Prostate gland (tissue), 2 donors: ENCODE data around the gene MDFIC. TPM values are rescaled to one million over a fixed set of nuclear protein-coding genes. Genes with fewer than 3 reads are reported as not detected.

Experiments used
- DNase-seq: peaks from one replicate; pipeline ENCODE4 v3.0.0-alpha.2; 2019; ENCODE audit warnings: low spot score
- H3K27ac ChIP-seq, 2 donors: fragments of 200-600 bp; sonication (generic); 2 replicates each; pipeline ENCODE4 v1.5.1; 2017 to 2019
- H3K27me3 ChIP-seq: fragments of 200-600 bp; sonication (generic); replicated peaks from 2 replicates; pipeline ENCODE4 v1.5.1; 2019; ENCODE audit not compliant: insufficient read depth
- H3K36me3 ChIP-seq, 2 donors: fragments of 200-600 bp; sonication (generic); 1 replicate in 1 of 2; 2 replicates in 1 of 2; pipeline versions ENCODE4 v1.5.1 to v1.8.1; 2017 to 2019
- H3K4me1 ChIP-seq: fragments of 200-600 bp; sonication (generic); replicated peaks from 2 replicates; pipeline ENCODE4 v1.5.1; 2019
- H3K4me3 ChIP-seq, 2 donors: fragments of 200-600 bp; sonication (generic); 2 replicates each; pipeline ENCODE4 v1.5.1; 2017 to 2019
- H3K9me3 ChIP-seq: fragments of 200-600 bp; sonication (generic); 2 replicates; pipeline ENCODE4 v1.5.1; 2017
- POLR2A ChIP-seq: fragments of 450-650 bp; IDR thresholded peaks from one replicate; pipeline ENCODE4 v1.6.1; 2016; ENCODE audit warnings: antibody characterized with exemption, mild to moderate bottlenecking
- POLR2AphosphoS5 ChIP-seq: sonication (generic); formaldehyde crosslinking; IDR thresholded peaks from one replicate; pipeline ENCODE4 v1.6.1; 2017; ENCODE audit warnings: antibody characterized with exemption
- WGBS: methylation state at CpG from one replicate; pipeline ENCODE4 v1.1.5; 2018; 5-methylcytosine and 5-hydroxymethylcytosine counted together
- intact Hi-C: fragments of 100-400 bp; cut with DNase I; formaldehyde crosslinking; loops from one replicate; pipeline ENCODE4 v1.14.2; 2022
- total RNA-seq, 2 donors: library from RNA; depleted of rRNA; stranded (reverse); fragments of >200 nt; gene quantifications; one replicate each; pipeline ENCODE4 v1.1.0, GENCODE V29; 2016
- TF ChIP-seq, protein P1 (sequence below), 4 experiments: fragments of 200-600 bp in 2 of 4; fragments of 450-650 bp in 2 of 4; sonication (generic) in 2 of 4; IDR thresholded peaks; 1 replicate in 3 of 4; 2 replicates in 1 of 4; pipeline ENCODE4 v1.5.1; 2016 to 2019; ENCODE audit warnings: antibody characterized with exemption in 4 of 4, mild to moderate bottlenecking in 2 of 4, moderate library complexity in 2 of 4

Gene MDFIC
- total RNA-seq, 2 donors from 2014 or later: 17.2 to 24.8 TPM

DNA sequence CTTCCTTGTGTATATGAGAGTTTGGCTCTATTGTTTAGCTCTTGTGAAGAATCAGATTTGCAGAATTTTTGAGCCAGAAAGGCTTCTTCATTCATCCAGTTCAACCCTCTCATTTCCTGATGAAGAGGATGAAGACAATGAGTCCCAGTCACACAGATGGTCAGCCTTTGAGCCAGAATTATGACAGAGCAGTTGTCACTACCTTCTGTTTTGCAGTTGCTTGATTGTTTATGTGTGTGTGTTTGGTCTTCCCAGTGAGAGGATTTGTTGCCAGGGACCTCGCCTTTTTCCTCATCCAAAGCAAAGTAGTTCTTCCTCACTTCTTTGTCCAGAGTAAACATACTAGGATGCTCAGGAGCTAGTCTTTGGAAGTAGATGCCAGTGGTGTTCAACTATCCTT is 15.6 kb downstream of the MDFIC start:
- H3K4me1 ChIP-seq: no peaks in the 10 kb centered on the region
- no peak for DNase-seq
- TF ChIP-seq, protein P1, sequence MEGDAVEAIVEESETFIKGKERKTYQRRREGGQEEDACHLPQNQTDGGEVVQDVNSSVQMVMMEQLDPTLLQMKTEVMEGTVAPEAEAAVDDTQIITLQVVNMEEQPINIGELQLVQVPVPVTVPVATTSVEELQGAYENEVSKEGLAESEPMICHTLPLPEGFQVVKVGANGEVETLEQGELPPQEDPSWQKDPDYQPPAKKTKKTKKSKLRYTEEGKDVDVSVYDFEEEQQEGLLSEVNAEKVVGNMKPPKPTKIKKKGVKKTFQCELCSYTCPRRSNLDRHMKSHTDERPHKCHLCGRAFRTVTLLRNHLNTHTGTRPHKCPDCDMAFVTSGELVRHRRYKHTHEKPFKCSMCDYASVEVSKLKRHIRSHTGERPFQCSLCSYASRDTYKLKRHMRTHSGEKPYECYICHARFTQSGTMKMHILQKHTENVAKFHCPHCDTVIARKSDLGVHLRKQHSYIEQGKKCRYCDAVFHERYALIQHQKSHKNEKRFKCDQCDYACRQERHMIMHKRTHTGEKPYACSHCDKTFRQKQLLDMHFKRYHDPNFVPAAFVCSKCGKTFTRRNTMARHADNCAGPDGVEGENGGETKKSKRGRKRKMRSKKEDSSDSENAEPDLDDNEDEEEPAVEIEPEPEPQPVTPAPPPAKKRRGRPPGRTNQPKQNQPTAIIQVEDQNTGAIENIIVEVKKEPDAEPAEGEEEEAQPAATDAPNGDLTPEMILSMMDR (IDR thresholded peaks at IDR 0.05): no peak
- no peak for TF ChIP-seq POLR2AphosphoS5
- TF ChIP-seq POLR2A: no peak
- 94% methylated on average over 1 of the region's 1 CpG for WGBS
- H3K27me3 ChIP-seq: no peaks in the 10 kb centered on the region
- no peaks in the 10 kb centered on the region for H3K9me3 ChIP-seq
- intact Hi-C loops: no loop called here
- H3K4me3 ChIP-seq: no peak overlapping the region
- no peaks in the 10 kb centered on the region for H3K36me3 ChIP-seq
- H3K27ac ChIP-seq: no peak overlapping the region

DNA sequence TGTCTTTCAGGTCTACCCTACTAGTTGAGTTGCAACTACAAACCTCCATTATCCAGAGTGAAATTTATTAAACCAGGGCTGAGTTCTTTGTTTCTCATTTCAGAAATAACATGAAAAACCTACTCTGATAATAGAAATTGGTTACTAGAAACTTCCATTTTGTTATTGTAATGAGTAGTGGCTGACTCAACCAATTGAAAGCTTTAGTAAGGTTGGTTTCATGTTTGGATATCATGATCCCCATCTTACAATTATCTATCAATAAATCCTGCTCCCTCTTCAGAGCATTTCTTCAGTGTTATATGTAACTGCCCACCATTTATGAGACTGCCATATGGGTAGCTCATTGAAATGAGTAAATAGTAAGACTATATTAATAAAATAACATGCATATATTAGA is 16.9 kb downstream of the MDFIC start:
- no peak for DNase-seq
- no peaks in the 10 kb centered on the region for H3K27me3 ChIP-seq
- no peak overlapping the region for H3K27ac ChIP-seq
- H3K36me3 ChIP-seq: no peaks in the 10 kb centered on the region
- H3K4me3 ChIP-seq: no peak overlapping the region
- H3K4me1 ChIP-seq: no peaks in the 10 kb centered on the region
- intact Hi-C loops: no loop called here
- TF ChIP-seq, protein P1 (IDR thresholded peaks at IDR 0.05): no peak
- TF ChIP-seq POLR2A (no peak), POLR2AphosphoS5 (no peak)
- H3K9me3 ChIP-seq: no peaks in the 10 kb centered on the region

DNA sequence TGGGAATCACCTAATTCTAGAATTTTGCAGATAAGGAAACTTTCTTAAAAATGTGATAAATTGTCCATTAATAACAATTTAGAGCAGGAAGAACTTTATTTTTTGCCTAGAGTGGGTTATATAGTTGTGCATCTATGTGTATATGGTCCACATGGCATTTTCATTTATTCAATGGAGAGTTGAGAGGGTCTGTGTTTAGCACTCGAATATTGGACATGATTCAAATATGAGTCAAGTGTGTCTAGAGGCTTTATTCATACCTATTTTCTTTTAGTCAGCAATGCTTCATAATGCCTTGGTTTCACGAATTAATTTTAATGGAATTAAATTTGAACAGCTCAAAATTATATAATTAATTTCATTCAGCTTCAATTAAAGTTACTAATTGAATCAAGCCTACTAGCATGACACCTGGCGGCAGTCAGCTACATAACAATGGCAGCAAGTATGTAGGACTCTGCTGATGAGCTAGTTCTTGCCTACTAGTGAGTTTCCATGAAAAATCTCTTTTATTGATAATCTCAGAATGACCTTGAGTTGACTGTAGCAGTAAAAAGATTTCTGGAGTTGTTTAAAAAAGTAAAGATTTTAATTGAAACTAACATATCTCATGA is 17.7 kb downstream of the MDFIC start:
- WGBS: 84% methylated on average over 3 of the region's 3 CpGs
- Histone ChIP-seq H3K36me3 (no peaks in the 10 kb centered on the region), H3K27me3 (no peaks in the 10 kb centered on the region), H3K9me3 (no peaks in the 10 kb centered on the region), H3K27ac (no peak overlapping the region), H3K4me1 (no peaks in the 10 kb centered on the region), H3K4me3 (no peak overlapping the region)
- intact Hi-C loops: no loop called here
- DNase-seq: no peak
- TF ChIP-seq POLR2A (no peak), POLR2AphosphoS5 (no peak)
- TF ChIP-seq, protein P1 (IDR thresholded peaks at IDR 0.05): no peak

DNA sequence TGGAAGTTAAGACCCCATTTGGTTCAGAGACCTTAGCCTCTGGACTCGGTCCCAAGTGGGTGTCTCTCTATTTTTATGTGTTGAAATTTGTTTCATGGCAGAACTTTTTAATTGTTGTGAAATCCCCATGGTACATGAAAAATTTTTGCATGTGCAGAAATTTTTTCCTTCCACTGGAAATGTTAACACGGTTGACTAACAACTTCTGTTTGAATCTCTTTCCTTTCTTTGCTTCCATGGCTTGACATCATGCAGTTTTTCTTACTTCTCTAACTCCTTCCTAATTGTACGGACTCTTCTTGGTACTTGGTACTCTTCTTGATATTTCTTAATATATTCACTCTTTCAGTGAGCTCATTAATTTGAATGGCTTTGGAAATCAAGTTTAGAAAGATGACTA is 18.3 kb downstream of the MDFIC start:
- intact Hi-C loops: no loop called here
- no peak for DNase-seq
- Histone ChIP-seq H3K36me3 (no peaks in the 10 kb centered on the region), H3K4me3 (no peak overlapping the region), H3K27ac (no peak overlapping the region), H3K9me3 (no peaks in the 10 kb centered on the region), H3K27me3 (no peaks in the 10 kb centered on the region), H3K4me1 (no peaks in the 10 kb centered on the region)
- TF ChIP-seq POLR2A (no peak), POLR2AphosphoS5 (no peak)
- TF ChIP-seq, protein P1 (IDR thresholded peaks at IDR 0.05): no peak
- 96% methylated on average over 3 of the region's 3 CpGs for WGBS

DNA sequence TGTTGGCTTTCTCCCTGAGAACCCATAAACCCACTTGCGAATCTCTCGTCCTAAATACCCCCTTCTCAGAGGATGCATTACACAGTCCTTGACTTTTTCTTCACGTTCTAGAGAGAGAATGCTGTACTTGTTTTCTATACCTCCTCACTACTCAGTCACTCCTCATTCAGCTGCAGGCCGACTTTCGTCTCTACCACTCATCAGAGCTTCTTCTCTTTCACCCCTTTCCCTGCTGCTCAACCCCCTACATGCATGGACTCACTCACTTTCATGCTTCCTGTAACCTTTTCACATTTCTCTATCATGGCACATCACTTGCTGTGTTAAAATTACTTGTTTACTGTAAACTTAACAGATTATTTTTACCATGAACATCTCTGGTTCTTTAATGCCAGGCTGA is 19.8 kb downstream of the MDFIC start:
- intact Hi-C loops: no loop called here
- no peaks in the 10 kb centered on the region for H3K36me3 ChIP-seq
- H3K27ac ChIP-seq: no peak overlapping the region
- WGBS: 98% methylated on average over 5 of the region's 5 CpGs
- no peak for TF ChIP-seq POLR2AphosphoS5
- TF ChIP-seq, protein P1 (IDR thresholded peaks at IDR 0.05): no peak
- no peak for TF ChIP-seq POLR2A
- no peak overlapping the region for H3K4me3 ChIP-seq
- H3K27me3 ChIP-seq: no peaks in the 10 kb centered on the region
- no peaks in the 10 kb centered on the region for H3K4me1 ChIP-seq
- no peaks in the 10 kb centered on the region for H3K9me3 ChIP-seq
- DNase-seq: no peak
